Muscle of arm (tissue), 14 donors: ENCODE data around the gene ZNF735. TPM values are rescaled to one million over a fixed set of nuclear protein-coding genes. Genes with fewer than 3 reads are reported as not detected.
"Not testable (repeated sequence)": the region's sequence is repeated elsewhere in the genome, so short reads cannot be mapped to it uniquely, and the experiment has no call there.

Experiments
- DNase-seq: peaks from one replicate; pipeline ENCODE4 v3.0.0-alpha.2; 2013
- long read RNA-seq, 11 donors: transcript quantifications; one replicate each; lab custom pipeline, GENCODE V29; 2026
- polyA plus RNA-seq, 12 donors: library from polyadenylated mRNA; unstranded; fragments of 120-200 nt; gene quantifications; one replicate each; pipeline ENCODE4 v1.2.1, GENCODE V29; 2013; ENCODE audit not compliant: insufficient read length in 12 of 12

The ZNF735 gene
- polyA plus RNA-seq: not detected
- long read RNA-seq, donor 1: 0 reads
- long read RNA-seq, donor 2: 0 reads
- long read RNA-seq, donor 3: 0 reads
- long read RNA-seq, donor 4: 0 reads
- long read RNA-seq, donor 5: 0 reads
- long read RNA-seq, donor 6: 0 reads
- long read RNA-seq, donor 7: 0 reads
- long read RNA-seq, donor 8: 0 reads
- long read RNA-seq, donor 9: 0 reads
- long read RNA-seq, donor 10: 0 reads
- long read RNA-seq, donor 11: 0 reads

DNA sequence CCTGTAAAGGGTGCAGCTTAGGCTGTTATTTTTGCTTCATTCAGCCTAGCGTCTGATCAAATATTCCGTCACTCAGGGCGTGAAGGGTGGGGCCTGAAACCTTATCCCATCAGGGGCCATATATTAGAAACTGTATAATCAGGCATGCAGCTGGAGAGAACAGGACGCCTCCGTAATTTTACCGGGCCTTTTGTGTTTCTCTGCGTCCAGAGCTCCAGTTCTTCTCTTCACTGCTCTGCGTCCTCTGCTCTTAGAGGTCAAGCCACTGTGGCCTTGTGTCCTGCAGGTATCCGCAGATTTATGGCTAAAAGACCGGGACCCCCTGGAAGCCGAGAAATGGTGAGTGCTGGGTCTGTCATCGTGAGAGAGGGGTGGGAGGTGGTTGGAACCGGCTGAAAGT lies at the start of gene ZNF735:
Gene ZNF735, plus strand, starts transcription at position 301 of the 400 bp plus-strand sequence. Its CDS starts 0 bp downstream, at position 301.
- no peak for DNase-seq

DNA sequence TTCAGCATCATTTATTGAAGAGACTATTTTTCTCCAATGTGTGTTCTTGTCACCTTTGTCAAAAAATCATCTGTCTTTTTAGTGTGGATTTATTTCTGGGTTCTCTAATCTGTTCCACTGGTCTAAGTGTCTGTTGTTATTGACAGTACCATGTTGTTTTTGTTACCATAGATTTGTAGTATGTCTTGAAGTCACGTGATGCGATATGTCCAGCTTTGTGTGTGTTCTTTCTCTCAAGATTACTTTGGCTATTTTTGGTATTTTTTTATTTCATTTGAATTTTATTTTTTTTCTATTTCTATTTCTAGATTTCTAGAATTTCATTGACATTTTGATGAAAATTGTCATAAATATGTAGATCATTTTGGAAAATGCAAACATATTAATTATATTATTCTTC lies 36.0 kb upstream of the ZNF735 start:
- not testable (repeated sequence) for DNase-seq

GRCh38 chr7:64174328-64174727 lies 32.7 kb upstream of the ZNF735 start:
- DNase-seq: no peak

DNA sequence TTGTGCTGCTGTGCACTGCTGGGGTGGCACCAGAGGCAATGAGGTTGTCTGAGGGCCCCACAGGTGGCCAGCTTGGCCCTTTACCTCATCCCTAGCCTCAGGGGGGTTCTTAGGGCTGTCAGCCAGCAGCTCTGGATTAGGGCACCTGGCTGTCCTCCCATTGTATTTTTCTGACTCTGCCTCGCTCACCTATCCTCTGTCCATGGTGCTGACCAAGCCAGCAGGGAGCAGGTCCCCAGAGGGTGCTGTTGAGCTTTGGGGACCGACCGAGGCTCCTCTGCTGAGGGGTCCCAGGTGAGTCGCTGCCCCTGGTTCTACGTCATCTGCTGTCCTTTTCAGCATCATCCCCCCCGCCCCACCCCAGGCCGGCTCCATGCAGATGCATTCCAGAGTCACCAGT lies 32.1 kb upstream of the ZNF735 start:
- DNase-seq: no peak

DNA sequence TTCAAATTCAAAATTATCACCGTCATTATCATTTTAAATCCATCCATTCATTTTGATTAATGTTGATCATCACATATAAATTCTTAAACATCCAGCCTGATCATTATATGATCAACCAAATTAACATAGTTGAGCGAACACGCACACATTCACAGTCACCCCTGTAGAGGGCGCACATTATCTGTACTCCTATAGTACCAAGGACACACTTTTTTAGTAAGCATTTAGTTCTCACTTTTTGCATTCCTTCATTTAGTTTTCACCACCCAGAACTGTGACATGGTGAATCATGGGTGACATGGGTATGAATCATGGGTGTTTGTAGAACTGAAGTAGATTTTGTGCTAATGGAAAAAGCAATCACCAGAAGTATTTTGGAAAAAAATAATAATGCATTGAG lies 26.0 kb upstream of the ZNF735 start:
- no peak for DNase-seq

DNA sequence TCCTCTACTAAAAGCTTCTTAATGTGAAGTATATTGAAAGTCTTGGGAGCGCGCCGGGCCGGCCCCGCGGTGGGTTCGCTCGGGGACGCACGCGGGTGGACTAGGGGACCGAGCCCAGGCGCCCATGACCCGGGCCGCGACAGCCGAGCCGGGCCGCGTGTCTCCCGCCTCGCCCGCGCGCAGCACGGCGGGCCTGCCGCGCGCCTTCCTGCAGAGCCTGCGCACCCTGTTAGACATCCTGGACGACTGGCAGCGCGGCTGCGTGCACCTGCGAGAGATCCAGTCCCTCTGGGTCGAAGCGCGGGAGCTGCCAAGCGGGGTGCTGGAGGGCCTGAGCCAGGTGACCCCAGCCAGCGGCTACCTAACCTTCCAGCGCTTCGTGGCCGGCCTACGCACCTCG lies 25.4 kb upstream of the ZNF735 start:
- DNase-seq: no peak

- no peak for DNase-seq
Measured at GRCh38 chr7:64182036-64182790, 24.8 kb upstream of the ZNF735 start.

GRCh38 chr7:64183126-64183742 lies 23.8 kb upstream of the ZNF735 start:
- DNase-seq: no peak

DNA sequence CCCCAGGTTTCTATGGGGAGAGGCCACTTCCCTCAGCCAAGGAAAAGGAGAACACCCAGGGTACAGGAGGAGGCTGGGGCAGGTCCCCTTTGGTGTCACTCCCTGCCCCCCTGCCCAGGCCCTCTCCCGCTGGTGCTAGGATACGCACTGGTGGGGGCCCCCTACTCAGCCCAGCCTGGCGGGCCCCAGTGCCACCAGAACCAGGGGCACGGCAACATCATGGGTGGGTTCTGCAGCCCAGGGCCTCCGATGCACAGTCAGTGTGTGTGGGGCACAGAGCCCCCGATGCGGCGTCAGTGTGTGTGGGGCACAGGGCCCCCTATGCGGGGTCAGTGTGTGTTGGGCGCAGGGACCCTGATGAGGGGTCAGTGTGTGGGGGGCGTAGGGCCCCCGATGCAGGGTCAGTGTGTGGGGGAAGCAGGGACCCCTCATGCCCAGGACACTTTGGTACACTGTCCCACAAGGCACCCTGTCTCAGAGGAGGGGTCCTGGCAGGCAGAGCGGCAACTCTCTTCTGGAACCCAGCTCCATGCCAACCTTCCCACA lies 23.1 kb upstream of the ZNF735 start:
- no peak for DNase-seq

- DNase-seq: no peak
Measured at GRCh38 chr7:64184376-64184775, 22.6 kb upstream of the ZNF735 start.

GRCh38 chr7:64187408-64187807 lies 19.6 kb upstream of the ZNF735 start:
- no peak for DNase-seq

- DNase-seq: no peak
Measured at GRCh38 chr7:64192148-64192704, 14.8 kb upstream of the ZNF735 start.

DNA sequence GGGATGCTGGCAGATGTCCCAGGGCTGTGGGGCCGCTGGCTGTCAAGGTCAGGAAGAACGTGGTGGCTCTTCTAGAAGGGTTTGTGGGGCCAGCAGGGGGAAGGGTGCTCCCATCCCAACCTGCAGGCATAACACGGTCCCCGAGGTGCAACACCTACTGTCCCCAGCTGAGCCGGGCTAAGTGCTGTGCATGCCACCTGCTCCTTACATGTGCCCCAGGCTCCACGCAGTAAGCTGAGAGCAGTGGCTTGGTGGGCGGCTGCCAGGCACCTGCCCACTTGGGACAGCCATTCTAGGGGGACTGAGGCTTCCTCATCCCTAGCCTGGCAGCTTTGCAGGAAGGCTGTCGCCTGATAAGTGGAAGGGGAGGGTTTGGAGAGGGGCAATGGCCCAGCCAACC lies 14.2 kb upstream of the ZNF735 start:
- no peak for DNase-seq

DNA sequence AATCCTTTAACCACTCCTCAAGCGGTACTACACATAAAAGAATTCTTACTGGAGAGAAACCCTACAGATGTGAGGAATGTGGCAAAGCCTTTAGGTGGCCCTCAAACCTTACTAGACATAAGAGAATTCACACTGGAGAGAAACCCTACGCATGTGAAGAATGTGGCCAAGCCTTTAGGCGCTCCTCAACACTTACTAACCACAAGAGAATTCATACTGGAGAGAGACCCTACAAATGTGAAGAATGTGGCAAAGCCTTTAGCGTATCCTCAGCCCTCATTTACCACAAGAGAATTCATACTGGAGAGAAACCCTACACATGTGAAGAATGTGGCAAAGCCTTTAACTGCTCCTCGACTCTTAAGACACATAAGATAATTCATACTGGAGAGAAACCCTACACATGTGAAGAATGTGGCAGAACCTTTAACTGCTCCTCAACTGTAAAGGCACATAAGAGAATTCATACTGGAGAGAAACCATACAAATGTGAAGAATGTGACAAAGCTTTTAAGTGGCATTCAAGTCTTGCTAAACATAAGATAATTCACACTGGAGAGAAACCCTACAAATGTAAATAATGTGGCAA lies 12.8 kb downstream of the ZNF735 start:
- not testable (repeated sequence) for DNase-seq

DNA sequence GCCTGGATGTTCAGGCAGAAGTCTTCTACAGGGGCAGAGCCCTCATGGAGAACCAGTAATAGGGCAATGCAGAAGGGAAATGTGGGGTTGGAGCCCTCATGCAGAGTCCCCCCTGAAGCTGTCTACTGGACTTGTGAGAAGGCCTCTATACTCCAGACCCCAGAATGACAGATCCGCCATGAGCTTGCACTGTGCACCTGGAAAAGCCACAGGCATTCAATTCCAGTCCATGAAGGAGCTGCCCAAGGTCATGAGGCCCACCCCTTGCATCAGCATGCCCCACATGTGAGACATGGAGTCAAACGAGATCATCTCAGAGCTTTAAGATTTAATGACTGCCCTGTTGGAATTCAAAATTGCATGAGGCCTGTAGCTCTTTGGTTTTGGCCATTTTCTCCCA lies 16.4 kb downstream of the ZNF735 start:
- DNase-seq: no peak

- not testable (repeated sequence) for DNase-seq
Measured at GRCh38 chr7:64228174-64228573, 21.2 kb downstream of the ZNF735 start, which contains the start of gene ZNF679. ZNF679 (plus strand) TSS chr7:64228474; CDS start chr7:64249118, 20,644 bp downstream.

DNA sequence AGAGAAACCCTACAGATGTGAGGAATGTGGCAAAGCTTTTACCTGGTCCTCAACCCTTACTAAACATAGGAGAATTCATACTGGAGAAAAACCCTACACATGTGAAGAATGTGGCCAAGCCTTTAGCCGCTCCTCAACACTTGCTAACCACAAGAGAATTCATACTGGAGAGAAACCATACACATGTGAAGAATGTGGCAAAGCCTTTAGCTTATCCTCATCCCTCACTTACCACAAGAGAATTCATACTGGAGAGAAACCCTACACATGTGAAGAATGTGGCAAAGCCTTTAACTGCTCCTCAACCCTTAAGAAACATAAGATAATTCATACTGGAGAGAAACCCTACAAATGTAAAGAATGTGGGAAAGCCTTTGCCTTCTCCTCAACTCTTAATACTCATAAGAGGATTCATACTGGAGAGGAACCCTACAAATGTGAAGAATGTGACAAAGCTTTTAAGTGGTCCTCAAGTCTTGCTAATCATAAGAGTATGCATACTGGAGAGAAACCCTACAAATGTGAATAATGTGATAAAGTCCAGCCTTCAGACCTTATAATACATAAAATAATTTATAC lies 59.4 kb downstream of the ZNF735 start:
- no peak for DNase-seq
